Stimulated activated CD4-positive, alpha-beta T cell treated with anti-CD3 and anti-CD28 coated beads, Interleukin-1b, Interleukin-23, amount 100 ng/mL, for 1 hour (primary cell): ENCODE results near the gene ZDHHC19.
"Not testable (repeated sequence)": the region's sequence is repeated elsewhere in the genome, so short reads cannot be mapped to it uniquely, and the experiment has no call there.

ENCODE experiments used
- DNase-seq, 2 donors: peaks; one replicate each; pipeline ENCODE4 v3.0.0-alpha.2; 2020; ENCODE audit warnings: low read depth in 2 of 2

Gene ZDHHC19

DNA sequence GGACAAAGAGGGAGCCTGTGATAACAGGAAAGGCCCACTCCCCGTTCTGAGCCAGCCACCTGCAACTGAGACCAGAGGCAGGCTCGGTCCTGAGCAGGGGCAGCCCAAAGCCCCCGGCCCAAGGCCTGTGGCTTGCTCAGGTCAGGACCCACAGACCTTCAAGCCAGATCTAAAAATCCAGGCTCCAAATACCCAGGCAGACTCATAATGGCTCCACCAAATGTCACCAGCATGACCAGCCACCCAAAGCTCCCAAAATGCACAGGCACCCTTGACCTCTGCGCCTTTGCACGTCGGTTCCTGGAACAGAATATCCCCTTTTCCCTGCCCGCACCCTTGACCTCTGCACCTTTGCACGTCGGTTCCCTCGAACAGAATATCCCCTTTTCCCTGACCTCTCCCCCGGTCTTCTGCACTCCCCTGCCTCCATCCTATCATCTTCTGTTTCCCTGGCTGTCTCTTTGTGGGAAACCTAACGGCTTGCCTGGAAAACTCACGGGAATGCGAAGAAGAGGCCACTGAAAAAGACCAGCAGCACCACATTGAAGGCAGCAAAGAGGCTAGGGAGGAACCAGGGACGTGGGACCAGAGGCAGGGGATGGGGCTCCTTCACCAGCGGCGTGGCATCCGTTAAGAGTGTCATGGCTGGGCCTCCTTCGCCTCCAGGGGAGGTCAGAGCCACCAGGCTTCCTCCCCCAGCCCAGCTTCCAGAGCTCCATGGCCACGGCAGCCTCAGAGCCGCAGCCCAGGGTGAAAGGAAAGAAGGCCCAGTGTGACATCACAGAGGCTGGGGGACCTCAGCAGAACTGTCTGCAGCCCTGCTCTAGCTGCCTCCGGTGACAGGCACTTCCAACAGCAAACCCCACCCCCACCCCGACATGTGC, at the start of gene ZDHHC19:
Gene ZDHHC19, minus strand, starts transcription at position 728 of the 884 bp plus-strand sequence. Its CDS starts 85 bp downstream, at position 643.
- no peak for DNase-seq

GRCh38 chr3:196260784-196261183, 49.6 kb upstream of the ZDHHC19 start:
- DNase-seq = no peak

DNA sequence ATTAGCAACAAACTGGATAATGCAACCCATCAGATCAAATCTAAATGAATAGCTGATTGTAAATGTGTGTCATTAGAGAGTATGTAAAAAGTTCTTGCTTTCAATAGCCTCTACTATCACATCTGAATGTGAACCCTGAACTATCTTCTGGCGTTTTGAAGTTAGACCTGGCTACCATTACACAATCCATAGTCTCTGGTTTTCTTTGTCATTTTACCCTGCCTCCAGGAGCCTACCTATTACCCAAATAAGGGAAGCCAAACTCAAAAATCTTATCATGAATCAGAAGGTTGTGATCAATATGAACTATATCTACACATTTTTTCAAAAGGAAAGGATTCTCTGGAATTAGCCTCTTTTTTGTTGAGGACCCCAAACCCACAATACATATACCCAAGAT, 44.6 kb upstream of the ZDHHC19 start:
- DNase-seq = no peak

GRCh38 chr3:196254376-196255283, 43.4 kb upstream of the ZDHHC19 start:
- DNase-seq = no peak

DNA sequence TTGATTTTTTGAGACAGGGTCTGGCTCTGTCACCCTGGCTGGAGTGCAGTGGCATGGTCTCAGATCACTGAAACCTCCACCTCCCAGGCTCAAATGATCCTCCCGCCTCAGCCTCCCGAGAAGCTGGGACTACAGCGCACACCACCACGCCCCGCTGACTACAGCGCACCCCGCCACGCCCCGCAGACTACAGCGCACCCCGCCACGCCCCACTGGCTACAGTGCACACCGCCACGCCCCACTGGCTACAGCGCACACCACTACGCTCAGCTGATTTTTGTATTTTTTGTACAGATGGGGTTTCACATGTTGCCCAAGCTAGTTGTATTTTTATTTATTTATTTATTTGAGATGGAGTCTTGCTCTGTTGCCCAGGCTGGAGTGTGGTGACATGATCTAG, 40.7 kb upstream of the ZDHHC19 start:
- no peak for DNase-seq

DNA sequence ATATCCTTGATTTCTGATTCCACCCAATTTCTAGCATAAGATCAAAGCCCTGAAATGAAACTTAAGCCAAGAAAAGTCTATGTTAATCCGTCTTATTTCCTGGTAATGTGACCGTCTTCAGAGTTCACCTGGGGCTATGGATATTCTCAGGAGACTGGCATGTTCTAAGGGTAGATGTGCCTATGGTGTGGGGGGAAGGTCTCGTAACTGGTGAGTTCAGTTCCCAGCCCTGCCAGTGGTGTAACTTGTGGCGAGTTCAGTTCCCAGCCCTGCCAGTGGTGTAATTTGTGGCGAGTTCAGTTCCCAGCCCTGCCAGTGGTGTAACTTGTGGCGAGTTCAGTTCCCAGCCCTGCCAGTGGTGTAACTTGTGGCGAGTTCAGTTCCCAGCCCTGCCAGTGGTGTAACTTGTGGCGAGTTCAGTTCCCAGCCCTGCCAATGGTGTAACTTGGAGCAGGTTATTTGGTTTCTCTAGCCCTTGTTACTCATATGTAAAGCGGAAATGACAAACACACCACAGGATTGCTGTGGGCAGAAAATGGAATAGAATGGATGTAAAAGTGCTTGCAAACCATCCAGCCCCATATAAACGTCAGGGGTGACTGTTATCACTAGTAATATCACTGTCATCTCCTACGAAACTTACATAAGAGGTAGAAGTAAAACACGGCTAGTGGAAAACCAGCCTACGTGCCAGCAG, 35.6 kb upstream of the ZDHHC19 start:
- no peak for DNase-seq

GRCh38 chr3:196244166-196244565, 33.0 kb upstream of the ZDHHC19 start:
- DNase-seq = not testable (repeated sequence)

DNA sequence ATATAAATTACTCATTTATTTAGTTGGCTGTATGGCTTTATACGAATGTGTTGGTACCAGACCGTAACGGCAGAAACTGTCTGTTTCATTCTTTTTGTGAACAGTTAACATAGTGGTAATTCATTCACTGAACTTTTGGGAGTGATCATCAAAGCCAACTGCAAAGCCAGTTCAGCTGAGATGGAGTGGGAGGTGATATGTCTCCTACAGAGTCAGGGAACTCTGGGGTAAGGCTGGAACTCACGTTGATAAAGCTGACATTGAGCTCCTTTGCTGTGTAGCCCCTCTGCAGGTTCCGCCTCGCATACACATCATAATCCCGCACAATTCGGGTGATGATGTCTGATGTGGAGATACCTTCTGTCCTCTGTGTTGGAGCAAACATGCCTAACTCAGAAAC, 30.5 kb upstream of the ZDHHC19 start:
- DNase-seq = no peak

DNA sequence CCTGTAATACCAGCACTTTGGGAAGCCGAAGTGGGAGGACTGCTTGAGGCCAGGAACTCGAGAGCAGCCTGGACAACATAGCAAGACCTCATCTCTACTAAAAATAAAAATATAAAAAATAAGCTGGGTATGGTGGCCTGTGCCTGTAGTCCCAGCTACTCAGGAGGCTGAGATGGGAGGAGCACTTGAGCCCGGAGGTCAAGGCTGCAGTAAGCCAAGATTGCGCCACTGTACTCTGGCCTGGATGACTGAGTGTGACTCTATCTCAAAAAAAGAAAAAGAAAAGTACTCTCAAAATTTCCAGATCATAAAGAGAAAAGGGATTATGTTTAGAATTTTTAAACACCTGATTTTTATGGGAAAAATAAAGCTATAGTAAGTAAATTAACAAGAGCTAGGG, 29.2 kb upstream of the ZDHHC19 start:
- no peak for DNase-seq

DNA sequence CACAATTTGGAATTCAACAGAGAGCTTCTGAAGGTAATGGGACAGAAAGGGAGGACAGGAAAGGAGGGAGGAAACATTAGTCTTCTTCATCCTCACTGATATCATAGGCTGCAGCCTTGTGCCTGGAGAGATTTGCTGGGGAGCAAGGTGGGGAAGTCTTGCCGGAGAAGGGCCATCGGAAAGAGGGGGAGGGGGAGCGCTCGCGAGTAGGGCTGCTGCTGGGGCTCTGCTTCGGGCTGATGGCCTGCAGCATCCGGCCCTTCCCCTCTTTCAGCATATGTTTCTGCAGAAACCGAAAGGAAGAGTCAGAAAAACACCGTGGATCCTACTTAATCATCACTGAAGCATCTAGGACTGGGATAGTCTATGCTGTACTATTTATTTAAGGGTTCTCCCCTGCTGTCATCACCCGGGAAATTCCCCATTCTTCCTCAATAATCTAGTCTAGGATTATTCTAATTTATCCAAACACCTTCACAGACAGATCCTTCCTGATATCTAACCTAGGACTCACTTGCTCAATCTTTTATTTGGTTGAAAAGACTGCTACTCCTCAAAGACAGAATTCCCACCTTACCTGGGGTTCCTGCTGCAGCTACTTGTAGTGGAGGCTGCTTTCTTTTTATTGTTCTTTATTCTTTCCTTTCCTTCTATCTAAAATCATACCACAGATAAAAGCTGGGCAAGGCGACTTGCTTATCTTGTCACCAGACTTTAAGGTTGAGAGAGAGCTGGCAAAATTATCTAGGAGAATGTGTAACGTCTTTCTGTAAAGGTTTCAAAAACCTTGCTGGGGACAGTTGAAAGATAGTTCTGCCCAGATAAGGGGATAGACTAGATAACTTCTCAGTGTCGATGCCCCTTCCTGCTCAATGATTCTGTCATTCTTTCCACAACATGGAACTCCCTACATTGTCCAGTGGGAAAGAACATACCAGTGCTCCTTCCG, 27.7 kb upstream of the ZDHHC19 start:
- no peak for DNase-seq

DNA sequence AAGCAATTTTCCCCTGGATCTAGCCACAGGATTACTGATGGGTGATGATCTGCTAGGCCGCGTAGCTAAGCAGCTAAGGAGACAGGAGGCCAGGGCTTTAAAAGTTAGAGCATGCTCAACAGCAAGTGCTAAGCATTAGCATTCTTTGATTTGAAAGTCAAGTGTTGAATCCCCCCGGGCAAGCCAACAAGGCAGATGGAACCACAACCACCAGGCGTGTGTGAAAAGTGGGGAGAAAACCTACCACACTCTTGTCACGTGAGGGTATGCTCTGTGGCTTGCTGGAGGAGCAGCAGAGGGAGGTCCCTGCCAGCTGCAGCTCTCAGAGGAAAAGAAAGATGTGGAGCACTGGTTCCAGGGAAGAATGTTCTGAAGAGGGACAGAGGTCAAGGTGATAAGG, 26.0 kb upstream of the ZDHHC19 start:
- DNase-seq = no peak

GRCh38 chr3:196236223-196236622, 25.0 kb upstream of the ZDHHC19 start:
- no peak for DNase-seq

- no peak for DNase-seq
These were observed 24.4 kb upstream of the ZDHHC19 start for GRCh38 chr3:196235452-196236122.

GRCh38 chr3:196232882-196233251, 21.7 kb upstream of the ZDHHC19 start:
- no peak for DNase-seq

DNA sequence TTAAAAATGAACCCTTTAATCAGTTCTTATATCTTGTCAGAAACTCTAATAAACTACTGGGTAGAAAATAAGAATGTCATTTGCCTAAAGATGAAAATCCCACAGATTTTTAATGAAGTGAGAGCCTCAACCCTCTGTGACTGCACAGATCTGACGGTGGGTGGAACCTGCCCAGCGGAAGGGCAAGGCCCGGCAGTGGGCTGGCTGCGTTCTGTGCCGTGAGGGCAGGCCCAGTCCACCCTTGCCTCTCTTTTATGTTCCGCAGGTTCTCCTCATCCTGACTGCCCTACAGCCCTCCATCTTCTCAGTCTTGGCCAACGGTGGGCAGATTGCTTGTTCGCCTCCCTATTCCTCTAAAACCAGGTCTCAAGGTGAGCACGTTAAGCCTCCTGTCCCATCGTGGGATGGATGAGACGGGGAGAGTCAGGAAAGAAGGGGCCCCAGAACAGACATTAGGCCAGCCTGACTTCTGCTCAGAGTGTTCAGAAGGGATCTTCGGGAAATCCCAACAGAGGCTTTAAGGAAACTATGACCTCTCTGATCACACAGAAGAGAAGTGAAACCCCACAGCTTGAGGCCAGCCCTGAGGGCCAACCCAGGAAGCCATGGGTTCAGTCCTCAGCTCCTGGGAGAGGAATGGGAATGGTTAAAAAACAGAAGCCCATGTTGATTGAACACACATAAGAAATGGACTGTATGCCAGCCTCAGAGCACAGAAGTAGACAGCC, 21.1 kb upstream of the ZDHHC19 start:
- DNase-seq = no peak

GRCh38 chr3:196227629-196228493, 16.7 kb upstream of the ZDHHC19 start:
- no peak for DNase-seq

- DNase-seq = no peak
These were observed 15.9 kb upstream of the ZDHHC19 start for GRCh38 chr3:196227121-196227561.

GRCh38 chr3:196225763-196226364, 14.7 kb upstream of the ZDHHC19 start:
- DNase-seq = no peak
